ENCODE results near the gene TRIM44. TPM values are rescaled to one million over a fixed set of nuclear protein-coding genes. Genes with fewer than 3 reads are reported as not detected.

The TRIM44 gene
- total RNA-seq, 1 donor from 2014 or later, result 68.7 TPM

DNA sequence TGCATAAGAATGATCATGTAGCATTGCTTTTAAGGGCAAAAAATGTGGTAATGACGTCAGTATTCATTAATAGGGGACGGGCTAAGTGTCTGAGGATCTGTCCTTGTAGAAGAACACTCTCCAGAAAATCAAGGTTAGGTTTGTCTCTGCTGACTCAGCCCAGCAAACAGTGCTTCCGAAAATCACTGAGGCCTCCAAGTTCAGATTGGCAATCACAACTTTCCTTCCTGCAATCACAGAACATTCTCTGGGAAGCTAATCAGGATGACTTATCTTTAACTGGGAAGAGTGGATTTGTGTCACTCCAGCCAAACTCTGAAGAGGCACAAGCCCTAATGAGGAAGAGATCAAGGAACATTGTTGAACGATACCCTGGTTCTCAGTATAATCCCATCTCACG, 158.0 kb downstream of the TRIM44 start:
- Mint-ChIP-seq H3K36me3 (ENCODE audit: low read depth) (peaks cover 4% of the 10 kb centered on the region), H3K9me3 (ENCODE audit: low read depth) (no peaks in the 10 kb centered on the region), H3K27me3 (ENCODE audit: low read depth) (no peaks in the 10 kb centered on the region), H3K4me3 (ENCODE audit: unreplicated experiment) (no peak overlapping the region), H3K4me1 (ENCODE audit: low read depth) (peaks cover 20% of the 10 kb centered on the region), H3K27ac (ENCODE audit: unreplicated experiment) (no peak overlapping the region)
- no peak for DNase-seq (ENCODE audit: low spot score)
- TF ChIP-seq CTCF (IDR thresholded peaks at IDR 0.05), result no peak

DNA sequence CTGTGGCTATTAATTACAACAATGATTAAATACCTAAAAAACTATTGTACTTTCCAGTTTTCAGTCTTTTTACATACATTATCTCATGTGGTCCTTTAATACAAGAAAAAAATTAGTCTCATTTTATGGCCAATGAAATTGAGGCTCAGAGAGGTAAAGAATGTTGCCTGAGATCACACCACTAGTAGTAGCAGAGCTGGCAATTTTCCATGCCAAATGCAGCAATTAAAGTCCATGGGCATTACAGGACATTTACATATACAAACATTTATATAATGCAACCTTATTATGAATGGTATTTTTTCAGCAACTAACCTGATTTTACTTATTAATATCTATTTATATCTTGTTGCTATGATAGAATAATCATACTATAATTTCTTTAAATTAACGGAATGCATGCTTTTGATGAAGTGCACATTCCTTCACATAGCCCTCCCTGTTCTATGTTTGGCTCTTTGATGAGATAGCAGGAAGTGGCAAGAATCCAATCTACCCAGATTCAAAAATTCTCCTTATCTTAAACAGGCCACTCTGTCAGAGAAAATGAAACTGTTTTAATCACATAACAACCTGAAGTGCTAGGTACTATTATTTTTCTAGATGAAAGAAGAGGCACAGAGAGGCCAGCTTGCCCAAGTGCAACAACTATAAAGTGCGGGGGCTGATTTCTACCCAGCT, 160.4 kb downstream of the TRIM44 start:
- no peak for DNase-seq (ENCODE audit: low spot score)
- Mint-ChIP-seq H3K27me3 (ENCODE audit: low read depth) (no peaks in the 10 kb centered on the region), H3K4me1 (ENCODE audit: low read depth) (peaks cover 14% of the 10 kb centered on the region), H3K4me3 (ENCODE audit: unreplicated experiment) (no peak overlapping the region), H3K27ac (ENCODE audit: unreplicated experiment) (no peak overlapping the region), H3K9me3 (ENCODE audit: low read depth) (no peaks in the 10 kb centered on the region), H3K36me3 (ENCODE audit: low read depth) (no peaks in the 10 kb centered on the region)
- TF ChIP-seq CTCF (IDR thresholded peaks at IDR 0.05), result no peak

GRCh38 chr11:35823742-35824298, 161.2 kb downstream of the TRIM44 start:
- Mint-ChIP-seq H3K4me1 (ENCODE audit: low read depth) (peaks cover 14% of the 10 kb centered on the region), H3K4me3 (ENCODE audit: unreplicated experiment) (no peak overlapping the region), H3K36me3 (ENCODE audit: low read depth) (no peaks in the 10 kb centered on the region), H3K27me3 (ENCODE audit: low read depth) (no peaks in the 10 kb centered on the region), H3K9me3 (ENCODE audit: low read depth) (no peaks in the 10 kb centered on the region), H3K27ac (ENCODE audit: unreplicated experiment) (no peak overlapping the region)
- no peak for TF ChIP-seq CTCF (IDR thresholded peaks at IDR 0.05)
- DNase-seq (ENCODE audit: low spot score), result no peak

GRCh38 chr11:35825386-35825785, 162.8 kb downstream of the TRIM44 start:
- no peak overlapping the region for H3K4me3 Mint-ChIP-seq (ENCODE audit: unreplicated experiment)
- H3K27ac Mint-ChIP-seq (ENCODE audit: unreplicated experiment), result no peak overlapping the region
- peaks cover 14% of the 10 kb centered on the region for H3K4me1 Mint-ChIP-seq (ENCODE audit: low read depth)
- no peak for DNase-seq (ENCODE audit: low spot score)
- no peaks in the 10 kb centered on the region for H3K36me3 Mint-ChIP-seq (ENCODE audit: low read depth)
- no peaks in the 10 kb centered on the region for H3K27me3 Mint-ChIP-seq (ENCODE audit: low read depth)
- TF ChIP-seq CTCF (IDR thresholded peaks at IDR 0.05), result no peak
- no peaks in the 10 kb centered on the region for H3K9me3 Mint-ChIP-seq (ENCODE audit: low read depth)

DNA sequence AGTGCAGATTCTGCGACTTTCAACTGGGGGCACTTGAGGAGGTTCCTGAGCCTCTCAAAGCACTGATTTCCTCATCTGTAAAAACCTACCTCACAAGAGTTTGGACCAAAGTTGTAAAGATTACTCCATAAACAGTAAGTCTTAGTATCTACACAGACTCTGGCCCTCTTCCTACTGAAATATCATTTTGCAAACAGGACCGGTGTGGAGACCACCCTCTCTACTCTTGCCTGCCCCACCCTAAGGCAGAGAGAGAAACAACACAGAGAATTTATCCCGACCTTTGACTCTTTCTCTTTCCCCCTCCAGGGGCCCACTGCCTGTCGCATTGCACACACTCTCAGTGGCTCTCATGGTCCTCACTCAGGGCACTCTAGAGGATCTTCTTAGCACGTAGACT, 163.4 kb downstream of the TRIM44 start:
- TF ChIP-seq CTCF (IDR thresholded peaks at IDR 0.05), result no peak
- peaks cover 14% of the 10 kb centered on the region for H3K4me1 Mint-ChIP-seq (ENCODE audit: low read depth)
- no peaks in the 10 kb centered on the region for H3K27me3 Mint-ChIP-seq (ENCODE audit: low read depth)
- no peak overlapping the region for H3K27ac Mint-ChIP-seq (ENCODE audit: unreplicated experiment)
- no peaks in the 10 kb centered on the region for H3K36me3 Mint-ChIP-seq (ENCODE audit: low read depth)
- no peak overlapping the region for H3K4me3 Mint-ChIP-seq (ENCODE audit: unreplicated experiment)
- no peaks in the 10 kb centered on the region for H3K9me3 Mint-ChIP-seq (ENCODE audit: low read depth)
- no peak for DNase-seq (ENCODE audit: low spot score)
